ENCODE results near the gene PLXNB3.
A peak's percentile ranks its signal among the peaks of the same experiment; 100 is the strongest.

The PLXNB3 gene

GRCh38 chrX:153731117-153731844 is 32.8 kb upstream of the PLXNB3 start:
- Histone ChIP-seq H3K79me2 (ENCODE audit: low read length) (peaks cover 3% of the 10 kb centered on the region; the same call in 1 of the 2 replicates), H3K4me2 (ENCODE audit: low read depth, low read length) (peak overlapping the region; percentile 76; the same call in 1 of the 2 replicates), H3K27me3 (replicated peaks; ENCODE audit: insufficient read depth, low read length) (no peaks in the 10 kb centered on the region), H3K27ac (ENCODE audit: low read length) (peak overlapping the region; percentile 52; the same call in 1 of the 2 replicates), H3K4me1 (ENCODE audit: low read length) (peaks cover 23% of the 10 kb centered on the region), H4K20me1 (ENCODE audit: insufficient read depth, low read length) (no peaks in the 10 kb centered on the region), H2AFZ (ENCODE audit: low read length) (no peak overlapping the region), H3F3A (ENCODE audit: insufficient read depth, low read length) (peaks cover 9% of the 10 kb centered on the region), H3K9me2 (replicated peaks; ENCODE audit: insufficient read depth, low read length) (no peaks in the 10 kb centered on the region), H3K36me3 (replicated peaks; ENCODE audit: insufficient read depth, low read length) (no peaks in the 10 kb centered on the region), H3K9ac (ENCODE audit: low read length) (peak overlapping the region; percentile 18; the same call in 1 of the 2 replicates), H3K4me3 (ENCODE audit: low read length) (peak overlapping the region; percentile 26; the same call in 1 of the 2 replicates), H3K9me3 (replicated peaks; ENCODE audit: insufficient read depth, low read length) (no peaks in the 10 kb centered on the region)
- DNase-seq = peak; percentile 15
- no peak for TF ChIP-seq EZH2 (optimal IDR thresholded peaks at IDR 0.05; ENCODE audit: low read depth, low read length)
- TF ChIP-seq CTCF (IDR thresholded peaks at IDR 0.05; ENCODE audit: low read length) = no peak
- no peak for TF ChIP-seq EZH2phosphoT487 (IDR thresholded peaks at IDR 0.05; ENCODE audit: low read length)

GRCh38 chrX:153731845-153732215 is 32.2 kb upstream of the PLXNB3 start:
- Histone ChIP-seq H3K4me1 (ENCODE audit: low read length) (peaks cover 19% of the 10 kb centered on the region), H3F3A (ENCODE audit: insufficient read depth, low read length) (peaks cover 9% of the 10 kb centered on the region), H2AFZ (ENCODE audit: low read length) (no peak overlapping the region), H3K9me2 (replicated peaks; ENCODE audit: insufficient read depth, low read length) (no peaks in the 10 kb centered on the region), H3K9me3 (replicated peaks; ENCODE audit: insufficient read depth, low read length) (no peaks in the 10 kb centered on the region), H4K20me1 (ENCODE audit: insufficient read depth, low read length) (no peaks in the 10 kb centered on the region), H3K9ac (ENCODE audit: low read length) (no peak overlapping the region), H3K27ac (ENCODE audit: low read length) (peak overlapping the region; percentile 52; the same call in 1 of the 2 replicates), H3K79me2 (ENCODE audit: low read length) (peaks cover 3% of the 10 kb centered on the region; the same call in 1 of the 2 replicates), H3K4me2 (ENCODE audit: low read depth, low read length) (peak overlapping the region; percentile 76; the same call in 1 of the 2 replicates), H3K27me3 (replicated peaks; ENCODE audit: insufficient read depth, low read length) (no peaks in the 10 kb centered on the region), H3K4me3 (ENCODE audit: low read length) (no peak overlapping the region), H3K36me3 (replicated peaks; ENCODE audit: insufficient read depth, low read length) (no peaks in the 10 kb centered on the region)
- no peak for DNase-seq
- TF ChIP-seq EZH2 (optimal IDR thresholded peaks at IDR 0.05; ENCODE audit: low read depth, low read length) (no peak), CTCF (IDR thresholded peaks at IDR 0.05; ENCODE audit: low read length) (no peak), EZH2phosphoT487 (IDR thresholded peaks at IDR 0.05; ENCODE audit: low read length) (no peak)

DNA sequence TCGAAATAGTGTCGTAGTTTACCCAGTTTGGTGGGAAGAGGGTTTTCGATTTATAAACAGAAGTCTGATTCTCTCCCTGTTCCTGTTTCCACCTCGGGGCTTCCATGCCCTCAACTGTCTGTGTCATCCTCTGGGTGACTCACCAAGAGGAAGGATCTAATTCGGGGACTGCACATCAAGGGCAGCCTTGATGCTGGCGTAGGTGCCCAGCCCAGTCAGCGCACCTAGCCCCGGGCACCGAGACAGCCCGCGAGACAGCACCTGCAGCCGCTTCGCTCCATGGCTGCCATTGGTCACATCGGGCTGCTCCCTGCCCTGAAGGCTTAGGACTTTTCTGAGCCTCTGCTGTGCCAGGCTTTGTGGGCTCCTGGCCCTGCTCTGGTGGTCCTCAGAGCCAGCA is 31.6 kb upstream of the PLXNB3 start:
- Histone ChIP-seq H3K36me3 (replicated peaks; ENCODE audit: insufficient read depth, low read length) (no peaks in the 10 kb centered on the region), H3K4me1 (ENCODE audit: low read length) (peaks cover 14% of the 10 kb centered on the region), H3K9ac (ENCODE audit: low read length) (no peak overlapping the region), H3K27me3 (replicated peaks; ENCODE audit: insufficient read depth, low read length) (no peaks in the 10 kb centered on the region), H4K20me1 (ENCODE audit: insufficient read depth, low read length) (no peaks in the 10 kb centered on the region), H3K79me2 (ENCODE audit: low read length) (peaks cover 3% of the 10 kb centered on the region; the same call in 1 of the 2 replicates), H2AFZ (ENCODE audit: low read length) (no peak overlapping the region), H3K4me2 (ENCODE audit: low read depth, low read length) (no peak overlapping the region), H3K27ac (ENCODE audit: low read length) (no peak overlapping the region), H3K4me3 (ENCODE audit: low read length) (no peak overlapping the region), H3K9me2 (replicated peaks; ENCODE audit: insufficient read depth, low read length) (no peaks in the 10 kb centered on the region), H3F3A (ENCODE audit: insufficient read depth, low read length) (peaks cover 9% of the 10 kb centered on the region), H3K9me3 (replicated peaks; ENCODE audit: insufficient read depth, low read length) (no peaks in the 10 kb centered on the region)
- TF ChIP-seq EZH2phosphoT487 (IDR thresholded peaks at IDR 0.05; ENCODE audit: low read length) (no peak), EZH2 (optimal IDR thresholded peaks at IDR 0.05; ENCODE audit: low read depth, low read length) (no peak), CTCF (IDR thresholded peaks at IDR 0.05; ENCODE audit: low read length) (no peak)
- DNase-seq = no peak

Measured in MM.1S (cell line).